ENCODE data around the gene ZNF609. TPM values are rescaled to one million over a fixed set of nuclear protein-coding genes. Genes with fewer than 3 reads are reported as not detected.

ZNF609 gene
- polyA plus RNA-seq, 1 donor from 2014 or later, result 10.2 TPM

- H3K4me3 Mint-ChIP-seq, result no peak overlapping the region
Measured at GRCh38 chr15:64447536-64448315, 12.7 kb upstream of the ZNF609 start.

GRCh38 chr15:64452988-64453688 is 7.2 kb upstream of the ZNF609 start:
- Mint-ChIP-seq H3K9me3 (no peaks in the 10 kb centered on the region), H3K27ac (no peak overlapping the region), H3K36me3 (peaks cover 5% of the 10 kb centered on the region), H3K4me1 (peaks cover 20 to 26% (median 23%) of the 10 kb centered on the region in 3 donors), H3K4me3 (no peak overlapping the region), H3K27me3 (no peaks in the 10 kb centered on the region)

More at GRCh38 chr15:64447536-64448315, 12.7 kb upstream of the ZNF609 start:
- Mint-ChIP-seq H3K4me1 (peaks cover 18 to 26% (median 21%) of the 10 kb centered on the region in 3 donors), H3K9me3 (no peaks in the 10 kb centered on the region), H3K36me3 (peaks cover 7% of the 10 kb centered on the region), H3K27ac (peak overlapping the region in 1 of 3 donors; percentile 68), H3K27me3 (no peaks in the 10 kb centered on the region)

- H3K36me3 Mint-ChIP-seq, result peaks cover 5% of the 10 kb centered on the region
- H3K9me3 Mint-ChIP-seq, result no peaks in the 10 kb centered on the region
- H3K27ac Mint-ChIP-seq, result no peak overlapping the region
- no peaks in the 10 kb centered on the region for H3K27me3 Mint-ChIP-seq
- peaks cover 19 to 23% (median 22%) of the 10 kb centered on the region in 3 donors for H3K4me1 Mint-ChIP-seq
- no peak overlapping the region for H3K4me3 Mint-ChIP-seq
Measured at GRCh38 chr15:64453689-64454037, 6.7 kb upstream of the ZNF609 start.

GRCh38 chr15:64454282-64454681 is 6.1 kb upstream of the ZNF609 start:
- Mint-ChIP-seq H3K27me3 (no peaks in the 10 kb centered on the region), H3K27ac (no peak overlapping the region), H3K9me3 (no peaks in the 10 kb centered on the region), H3K4me1 (peaks cover 19 to 23% (median 22%) of the 10 kb centered on the region in 3 donors), H3K4me3 (no peak overlapping the region), H3K36me3 (peaks cover 2% of the 10 kb centered on the region)

- H3K36me3 Mint-ChIP-seq, result peaks cover 2% of the 10 kb centered on the region
- peak overlapping the region in 3 of 4 donors; percentile 59 to 68 (median 68) for H3K4me3 Mint-ChIP-seq
- H3K9me3 Mint-ChIP-seq, result no peaks in the 10 kb centered on the region
- peak overlapping the region in 1 of 3 donors; percentile 89 for H3K27ac Mint-ChIP-seq
- H3K4me1 Mint-ChIP-seq, result peaks cover 21 to 29% (median 28%) of the 10 kb centered on the region in 3 donors
- no peaks in the 10 kb centered on the region for H3K27me3 Mint-ChIP-seq
Measured at GRCh38 chr15:64455961-64456371, 4.4 kb upstream of the ZNF609 start.

GRCh38 chr15:64456634-64457108 is 3.7 kb upstream of the ZNF609 start:
- Mint-ChIP-seq H3K36me3 (peaks cover 2% of the 10 kb centered on the region), H3K27me3 (no peaks in the 10 kb centered on the region), H3K4me1 (peaks cover 27 to 33% (median 32%) of the 10 kb centered on the region in 3 donors), H3K4me3 (peak overlapping the region in 1 of 4 donors; percentile 68), H3K27ac (peak overlapping the region in 2 of 3 donors; percentile 19 to 89), H3K9me3 (no peaks in the 10 kb centered on the region)

- H3K9me3 Mint-ChIP-seq, result no peaks in the 10 kb centered on the region
- peak overlapping the region in 1 of 3 donors; percentile 90 for H3K27ac Mint-ChIP-seq
- peak overlapping the region; percentile 83 to 97 (median 93) for H3K4me3 Mint-ChIP-seq
- H3K36me3 Mint-ChIP-seq, result no peaks in the 10 kb centered on the region
- H3K4me1 Mint-ChIP-seq, result peaks cover 46 to 51% (median 47%) of the 10 kb centered on the region in 3 donors
- H3K27me3 Mint-ChIP-seq, result no peaks in the 10 kb centered on the region
Measured at GRCh38 chr15:64459066-64459781, 1.2 kb upstream of the ZNF609 start.

GRCh38 chr15:64460724-64461720 is 644 bp downstream of the ZNF609 start:
- Mint-ChIP-seq H3K27me3 (no peaks in the 10 kb centered on the region), H3K4me3 (peak overlapping the region; percentile 89 to 96 (median 91)), H3K36me3 (no peaks in the 10 kb centered on the region), H3K4me1 (peaks cover 47 to 51% (median 50%) of the 10 kb centered on the region in 3 donors), H3K9me3 (no peaks in the 10 kb centered on the region), H3K27ac (peak overlapping the region; percentile 48 to 90 (median 88))

GRCh38 chr15:64461721-64462162 is 1.4 kb downstream of the ZNF609 start:
- Mint-ChIP-seq H3K9me3 (no peaks in the 10 kb centered on the region), H3K36me3 (no peaks in the 10 kb centered on the region), H3K27me3 (no peaks in the 10 kb centered on the region), H3K27ac (peak overlapping the region; percentile 48 to 90 (median 88)), H3K4me3 (peak overlapping the region; percentile 89 to 96 (median 91)), H3K4me1 (peaks cover 45 to 49% (median 46%) of the 10 kb centered on the region in 3 donors)

- Mint-ChIP-seq H3K4me1 (peaks cover 47 to 53% (median 51%) of the 10 kb centered on the region in 3 donors), H3K4me3 (peak overlapping the region; percentile 89 to 96 (median 91)), H3K9me3 (no peaks in the 10 kb centered on the region), H3K36me3 (no peaks in the 10 kb centered on the region), H3K27me3 (no peaks in the 10 kb centered on the region), H3K27ac (peak overlapping the region in 1 of 3 donors; percentile 90)
Measured at GRCh38 chr15:64462492-64462891, 2.1 kb downstream of the ZNF609 start.

GRCh38 chr15:64464276-64465005 is 4.1 kb downstream of the ZNF609 start:
- H3K27ac Mint-ChIP-seq, result peak overlapping the region in 1 of 3 donors; percentile 17
- no peaks in the 10 kb centered on the region for H3K9me3 Mint-ChIP-seq
- H3K27me3 Mint-ChIP-seq, result no peaks in the 10 kb centered on the region
- H3K4me1 Mint-ChIP-seq, result peaks cover 47 to 56% (median 50%) of the 10 kb centered on the region in 3 donors
- peak overlapping the region in 3 of 4 donors; percentile 17 to 81 (median 31) for H3K4me3 Mint-ChIP-seq
- no peaks in the 10 kb centered on the region for H3K36me3 Mint-ChIP-seq

- no peaks in the 10 kb centered on the region for H3K9me3 Mint-ChIP-seq
Measured at GRCh38 chr15:64466408-64467141, 6.2 kb downstream of the ZNF609 start.

More at GRCh38 chr15:64466408-64467141, 6.2 kb downstream of the ZNF609 start:
- Mint-ChIP-seq H3K4me3 (peak overlapping the region in 1 of 4 donors; percentile 30), H3K27ac (peak overlapping the region in 2 of 3 donors; percentile 3 to 48), H3K36me3 (no peaks in the 10 kb centered on the region), H3K27me3 (no peaks in the 10 kb centered on the region), H3K4me1 (peaks cover 39 to 46% (median 39%) of the 10 kb centered on the region in 3 donors)
